Muscle of back (tissue), 11 donors: Measurements from ENCODE around the gene NEO1. TPM values are rescaled to one million over a fixed set of nuclear protein-coding genes. Genes with fewer than 3 reads are reported as not detected.

Experiments
- DNase-seq, 3 donors: peaks; one replicate each; pipeline versions ENCODE4 v3.0.0 to v3.0.0-alpha.2; 2013
- polyA plus RNA-seq, 10 donors: library from polyadenylated mRNA; unstranded; fragments of 120-200 nt; gene quantifications; one replicate each; pipeline ENCODE4 v1.2.1, GENCODE V29; 2013; ENCODE audit not compliant: insufficient read length in 10 of 10

Gene NEO1
- polyA plus RNA-seq, 10 donors: 45.1 to 57.4 (median 49.9) TPM

GRCh38 chr15:73354241-73354640 lies 302.0 kb downstream of the NEO1 start:
- DNase-seq: no peak
